ENCODE results near the gene PTPRU.

The PTPRU gene

DNA sequence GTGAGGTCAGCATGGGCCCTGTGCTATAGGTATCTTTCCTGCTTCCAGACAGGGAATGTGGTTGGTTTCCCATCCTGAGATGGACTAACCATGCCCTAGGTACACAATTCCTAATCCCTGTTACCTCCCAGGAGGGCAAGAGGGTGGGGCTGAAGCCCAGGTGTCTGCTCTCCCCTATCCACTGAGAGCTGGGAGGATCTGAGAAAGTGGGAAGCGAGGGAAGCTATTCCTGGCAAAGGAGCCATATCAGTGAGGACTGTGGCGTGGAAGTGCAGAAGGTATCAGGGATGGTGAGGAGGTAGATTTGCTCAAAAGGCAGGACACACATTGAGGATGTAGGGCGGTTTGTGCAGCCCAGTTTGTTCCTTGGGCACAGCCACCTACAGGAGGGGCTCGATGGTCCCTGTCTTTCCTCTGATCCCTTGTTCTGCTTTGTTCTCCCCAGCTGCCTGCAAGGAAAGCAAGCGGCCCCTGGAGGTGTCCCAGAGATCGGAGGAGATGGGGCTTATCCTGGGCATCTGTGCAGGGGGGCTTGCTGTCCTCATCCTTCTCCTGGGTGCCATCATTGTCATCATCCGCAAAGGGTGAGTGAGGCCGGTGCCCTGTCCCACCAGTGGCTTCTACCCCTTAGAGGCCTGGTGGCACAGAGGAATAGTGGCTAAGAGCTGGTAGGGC lies 48.1 kb downstream of the PTPRU start:
- peaks cover 6% of the 10 kb centered on the region; the same call in 1 of the 2 replicates for H3K4me1 ChIP-seq (ENCODE audit: insufficient read depth, low read length)
- no peaks in the 10 kb centered on the region for H3K27me3 ChIP-seq (ENCODE audit: insufficient read depth, low read length)
- no peaks in the 10 kb centered on the region; the same call in 1 of the 2 replicates for H3K36me3 ChIP-seq (ENCODE audit: insufficient read depth, low read depth, low read length)
- peak overlapping the region; percentile 68; the same call in 1 of the 2 replicates for H3K4me3 ChIP-seq (ENCODE audit: low read length)
- H3K9ac ChIP-seq (ENCODE audit: low read depth, low read length), result peak overlapping the region; percentile 68; the same call in 1 of the 2 replicates
- H3K27ac ChIP-seq (ENCODE audit: low read length), result no peak overlapping the region
- no peaks in the 10 kb centered on the region for H3K9me3 ChIP-seq (ENCODE audit: insufficient read depth, low read depth, low read length)

DNA sequence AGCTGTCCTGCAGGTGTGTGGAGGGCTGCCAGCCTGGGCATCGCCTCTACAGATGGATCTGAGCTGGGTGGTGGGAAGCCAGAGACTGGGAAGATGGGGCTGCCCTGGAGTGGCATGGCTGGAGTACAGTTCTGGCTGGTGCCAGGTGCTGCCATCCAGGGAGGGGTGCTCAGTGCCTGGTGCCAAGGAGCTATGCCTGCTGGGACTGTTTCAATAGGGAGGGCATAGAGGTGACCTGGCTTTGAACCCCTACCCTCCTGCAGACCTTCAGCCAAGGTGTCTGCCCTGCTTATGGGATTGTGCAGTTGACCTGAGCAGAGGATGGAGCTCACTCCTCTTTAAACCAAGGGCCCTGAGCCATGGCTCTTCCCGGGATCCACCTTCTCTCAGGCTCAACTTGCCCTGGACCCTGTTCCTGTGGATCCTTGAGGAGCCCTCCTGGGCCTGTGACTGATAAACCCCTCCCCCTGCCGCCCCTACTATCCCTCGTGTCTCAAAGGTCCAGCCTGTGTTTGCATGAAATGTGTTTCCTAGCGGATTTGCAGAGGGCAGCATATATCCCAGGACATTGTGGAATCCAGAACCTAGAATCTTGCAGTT lies 48.7 kb downstream of the PTPRU start:
- Histone ChIP-seq H3K27me3 (ENCODE audit: insufficient read depth, low read length) (no peaks in the 10 kb centered on the region), H3K9ac (ENCODE audit: low read depth, low read length) (no peak overlapping the region), H3K4me1 (ENCODE audit: insufficient read depth, low read length) (peaks cover 6% of the 10 kb centered on the region; the same call in 1 of the 2 replicates), H3K36me3 (ENCODE audit: insufficient read depth, low read depth, low read length) (no peaks in the 10 kb centered on the region; the same call in 1 of the 2 replicates), H3K9me3 (ENCODE audit: insufficient read depth, low read depth, low read length) (no peaks in the 10 kb centered on the region), H3K27ac (ENCODE audit: low read length) (no peak overlapping the region), H3K4me3 (ENCODE audit: low read length) (no peak overlapping the region)

DNA sequence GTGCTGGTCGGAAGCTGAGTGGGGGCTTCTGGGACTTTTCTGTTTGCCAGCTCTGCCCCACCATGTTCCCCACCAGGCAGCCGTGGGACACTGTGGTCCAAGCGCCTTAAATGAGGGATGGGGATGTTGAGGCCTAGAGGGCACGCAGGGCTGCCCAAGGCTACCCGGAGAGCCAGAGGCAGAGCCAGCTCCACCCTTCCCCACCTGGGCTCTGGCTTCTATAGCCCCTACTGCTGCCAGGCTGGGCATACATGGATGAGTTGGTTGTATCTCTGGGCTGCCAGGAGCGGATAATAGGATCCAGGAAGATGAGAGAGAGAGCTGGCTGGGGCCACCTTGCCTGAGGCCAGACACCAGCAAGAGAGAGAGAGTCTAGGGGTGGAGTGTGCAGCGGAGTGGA lies 49.4 kb downstream of the PTPRU start:
- no peak overlapping the region for H3K4me3 ChIP-seq (ENCODE audit: low read length)
- peaks cover 6% of the 10 kb centered on the region; the same call in 1 of the 2 replicates for H3K4me1 ChIP-seq (ENCODE audit: insufficient read depth, low read length)
- no peaks in the 10 kb centered on the region for H3K9me3 ChIP-seq (ENCODE audit: insufficient read depth, low read depth, low read length)
- H3K36me3 ChIP-seq (ENCODE audit: insufficient read depth, low read depth, low read length), result no peaks in the 10 kb centered on the region; the same call in 1 of the 2 replicates
- no peak overlapping the region for H3K27ac ChIP-seq (ENCODE audit: low read length)
- H3K9ac ChIP-seq (ENCODE audit: low read depth, low read length), result no peak overlapping the region
- H3K27me3 ChIP-seq (ENCODE audit: insufficient read depth, low read length), result no peaks in the 10 kb centered on the region

DNA sequence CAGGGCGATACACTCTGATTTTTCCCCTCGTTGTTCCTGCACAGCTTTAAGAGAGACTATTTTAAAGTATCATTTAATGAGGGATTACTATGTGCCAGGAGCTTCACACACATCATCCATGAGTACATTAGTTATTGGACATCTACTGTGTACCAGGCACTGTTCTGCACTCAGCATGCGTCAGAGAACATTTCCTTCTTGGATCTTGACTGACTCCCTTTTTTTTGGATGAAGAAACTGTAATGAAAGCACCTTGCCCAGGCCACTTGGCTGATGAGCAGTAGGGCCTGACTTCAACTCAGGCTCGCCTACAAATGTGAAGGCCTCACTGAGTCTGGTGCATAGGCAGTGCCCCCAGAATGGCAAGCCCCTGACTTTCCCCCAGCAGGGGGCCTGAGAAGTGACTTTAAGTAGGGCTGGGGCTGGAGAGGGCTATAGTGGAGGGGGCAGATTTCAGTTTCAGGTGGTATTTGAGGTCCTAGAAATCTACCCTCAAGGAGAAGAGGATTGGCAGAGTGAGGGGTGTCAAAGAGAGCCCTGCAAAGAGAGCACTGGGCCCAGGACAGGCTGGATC lies 50.0 kb downstream of the PTPRU start:
- Histone ChIP-seq H3K36me3 (ENCODE audit: insufficient read depth, low read depth, low read length) (no peaks in the 10 kb centered on the region; the same call in 1 of the 2 replicates), H3K9ac (ENCODE audit: low read depth, low read length) (no peak overlapping the region), H3K4me1 (ENCODE audit: insufficient read depth, low read length) (peaks cover 6% of the 10 kb centered on the region; the same call in 1 of the 2 replicates), H3K27me3 (ENCODE audit: insufficient read depth, low read length) (no peaks in the 10 kb centered on the region), H3K9me3 (ENCODE audit: insufficient read depth, low read depth, low read length) (no peaks in the 10 kb centered on the region), H3K27ac (ENCODE audit: low read length) (no peak overlapping the region), H3K4me3 (ENCODE audit: low read length) (no peak overlapping the region)

DNA sequence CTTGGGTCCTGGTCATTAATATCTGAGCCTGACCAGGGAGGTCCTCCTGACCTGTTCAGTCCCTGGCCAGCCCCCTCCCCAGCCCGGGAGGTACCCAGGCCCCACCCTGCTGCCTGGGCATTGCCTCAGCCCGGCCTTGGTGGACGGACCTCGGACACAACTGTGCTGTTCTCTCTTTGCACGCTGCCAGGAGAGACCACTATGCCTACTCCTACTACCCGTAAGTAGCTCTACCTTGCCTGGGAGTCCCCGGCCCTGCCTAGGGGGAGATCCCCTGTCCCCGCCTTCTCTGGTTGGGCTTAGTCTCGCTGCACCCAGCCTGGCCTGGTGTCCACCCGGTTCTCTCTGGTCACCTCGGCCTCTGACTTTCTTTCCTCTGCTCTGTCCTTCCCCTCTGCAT lies 53.2 kb downstream of the PTPRU start:
- Histone ChIP-seq H3K9me3 (ENCODE audit: insufficient read depth, low read depth, low read length) (no peaks in the 10 kb centered on the region), H3K4me1 (ENCODE audit: insufficient read depth, low read length) (no peaks in the 10 kb centered on the region), H3K27ac (ENCODE audit: low read length) (no peak overlapping the region), H3K9ac (ENCODE audit: low read depth, low read length) (no peak overlapping the region), H3K36me3 (ENCODE audit: insufficient read depth, low read depth, low read length) (peaks cover 7% of the 10 kb centered on the region; the same call in 1 of the 2 replicates), H3K4me3 (ENCODE audit: low read length) (no peak overlapping the region), H3K27me3 (ENCODE audit: insufficient read depth, low read length) (no peaks in the 10 kb centered on the region)

DNA sequence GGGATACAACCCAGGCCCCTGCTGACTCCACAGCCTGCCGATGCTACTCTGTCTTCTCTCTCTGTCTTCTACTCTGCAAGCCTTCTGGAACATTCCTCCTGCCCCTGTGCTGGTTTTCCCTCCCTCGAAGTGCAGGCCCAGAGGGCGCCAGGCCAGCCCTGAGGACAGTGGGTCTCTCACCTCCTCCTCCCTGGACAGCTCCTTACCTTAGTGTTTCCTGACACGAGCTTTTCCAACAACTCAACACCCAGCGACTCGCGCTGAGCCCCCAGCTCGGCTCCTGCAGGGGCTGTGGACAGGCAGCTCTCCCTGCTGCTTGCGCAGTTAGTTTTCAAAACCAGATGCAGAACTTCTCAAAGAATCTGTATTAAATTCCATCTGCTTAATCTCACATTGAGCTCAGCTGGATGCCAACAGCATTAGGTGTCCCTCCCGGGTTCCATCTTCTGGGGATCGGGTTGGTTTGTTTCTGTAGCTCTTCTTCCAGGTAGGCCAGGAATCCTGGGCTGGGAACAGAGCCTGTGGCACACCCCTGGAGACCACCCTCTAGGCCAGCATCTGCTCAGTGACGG lies 54.2 kb downstream of the PTPRU start:
- peaks cover 7% of the 10 kb centered on the region; the same call in 1 of the 2 replicates for H3K36me3 ChIP-seq (ENCODE audit: insufficient read depth, low read depth, low read length)
- H3K4me1 ChIP-seq (ENCODE audit: insufficient read depth, low read length), result no peaks in the 10 kb centered on the region
- H3K9me3 ChIP-seq (ENCODE audit: insufficient read depth, low read depth, low read length), result no peaks in the 10 kb centered on the region
- H3K27ac ChIP-seq (ENCODE audit: low read length), result no peak overlapping the region
- no peak overlapping the region for H3K4me3 ChIP-seq (ENCODE audit: low read length)
- no peaks in the 10 kb centered on the region for H3K27me3 ChIP-seq (ENCODE audit: insufficient read depth, low read length)
- no peak overlapping the region for H3K9ac ChIP-seq (ENCODE audit: low read depth, low read length)

DNA sequence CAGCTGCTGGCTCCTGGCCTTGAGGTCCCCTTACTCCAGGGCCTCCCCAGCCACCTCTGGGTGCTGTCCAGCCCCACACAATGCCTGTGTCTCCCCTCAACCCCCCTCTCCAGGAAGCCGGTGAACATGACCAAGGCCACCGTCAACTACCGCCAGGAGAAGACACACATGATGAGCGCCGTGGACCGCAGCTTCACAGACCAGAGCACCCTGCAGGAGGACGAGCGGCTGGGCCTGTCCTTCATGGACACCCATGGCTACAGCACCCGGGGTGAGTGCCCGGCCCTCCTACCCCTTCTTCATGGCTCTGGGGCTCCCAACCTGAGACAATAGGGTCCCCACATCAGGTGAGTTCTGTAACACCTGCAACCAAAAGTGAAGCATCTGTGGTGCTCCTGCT lies 55.4 kb downstream of the PTPRU start:
- no peaks in the 10 kb centered on the region for H3K9me3 ChIP-seq (ENCODE audit: insufficient read depth, low read depth, low read length)
- H3K27ac ChIP-seq (ENCODE audit: low read length), result no peak overlapping the region
- H3K4me3 ChIP-seq (ENCODE audit: low read length), result no peak overlapping the region
- no peaks in the 10 kb centered on the region for H3K4me1 ChIP-seq (ENCODE audit: insufficient read depth, low read length)
- H3K27me3 ChIP-seq (ENCODE audit: insufficient read depth, low read length), result no peaks in the 10 kb centered on the region
- H3K36me3 ChIP-seq (ENCODE audit: insufficient read depth, low read depth, low read length), result peaks cover 7% of the 10 kb centered on the region; the same call in 1 of the 2 replicates
- H3K9ac ChIP-seq (ENCODE audit: low read depth, low read length), result no peak overlapping the region

DNA sequence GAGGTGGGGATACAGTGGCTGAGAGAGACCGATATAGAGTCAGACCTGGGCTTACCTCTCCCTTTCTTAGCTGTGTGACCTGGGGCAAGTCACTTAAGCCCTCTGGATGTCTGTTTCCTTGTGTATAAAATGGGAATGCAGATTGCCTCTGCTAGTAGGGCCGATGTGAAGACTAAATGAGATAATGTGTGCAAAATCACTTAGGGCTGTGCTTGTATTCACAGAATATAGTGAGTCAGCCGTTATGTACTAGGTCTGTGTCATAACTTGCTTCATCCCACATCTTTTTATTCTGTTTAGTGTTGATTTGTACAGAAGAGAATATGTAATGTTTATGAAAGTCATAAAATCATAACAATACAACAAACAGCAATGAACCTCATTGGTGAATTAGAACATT lies 56.0 kb downstream of the PTPRU start:
- H3K27me3 ChIP-seq (ENCODE audit: insufficient read depth, low read length), result no peaks in the 10 kb centered on the region
- H3K4me3 ChIP-seq (ENCODE audit: low read length), result no peak overlapping the region
- no peaks in the 10 kb centered on the region for H3K9me3 ChIP-seq (ENCODE audit: insufficient read depth, low read depth, low read length)
- H3K27ac ChIP-seq (ENCODE audit: low read length), result no peak overlapping the region
- no peaks in the 10 kb centered on the region for H3K4me1 ChIP-seq (ENCODE audit: insufficient read depth, low read length)
- no peak overlapping the region for H3K9ac ChIP-seq (ENCODE audit: low read depth, low read length)
- H3K36me3 ChIP-seq (ENCODE audit: insufficient read depth, low read depth, low read length), result peaks cover 7% of the 10 kb centered on the region; the same call in 1 of the 2 replicates

DNA sequence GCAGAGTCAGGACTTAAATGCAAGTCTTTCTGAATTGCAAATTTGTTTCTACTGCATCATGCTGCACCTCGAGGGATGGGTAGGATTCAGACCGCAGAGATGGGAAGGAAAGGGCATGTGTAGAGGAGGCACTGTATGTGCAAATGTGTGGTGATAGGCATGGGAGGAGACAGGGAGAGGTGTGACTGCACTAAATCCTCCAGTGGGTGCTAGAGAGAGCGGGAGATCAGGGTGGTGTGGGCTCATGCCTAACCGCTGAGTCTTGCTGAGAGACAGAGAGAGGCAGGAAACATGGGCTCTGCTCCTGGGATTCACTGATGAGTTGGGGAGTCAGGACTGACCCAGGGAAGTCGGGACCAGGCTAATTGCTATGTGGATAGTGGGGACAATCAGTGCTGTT lies 61.1 kb downstream of the PTPRU start:
- H3K4me1 ChIP-seq (ENCODE audit: insufficient read depth, low read length), result peaks cover 5% of the 10 kb centered on the region
- H3K27ac ChIP-seq (ENCODE audit: low read length), result no peak overlapping the region
- H3K9ac ChIP-seq (ENCODE audit: low read depth, low read length), result no peak overlapping the region
- H3K4me3 ChIP-seq (ENCODE audit: low read length), result no peak overlapping the region
- 0 out of 2 replicates have a peak, but pooled peaks cover under 1% of the 10 kb centered on the region for H3K36me3 ChIP-seq (ENCODE audit: insufficient read depth, low read depth, low read length)
- no peaks in the 10 kb centered on the region for H3K27me3 ChIP-seq (ENCODE audit: insufficient read depth, low read length)
- H3K9me3 ChIP-seq (ENCODE audit: insufficient read depth, low read depth, low read length), result no peaks in the 10 kb centered on the region

DNA sequence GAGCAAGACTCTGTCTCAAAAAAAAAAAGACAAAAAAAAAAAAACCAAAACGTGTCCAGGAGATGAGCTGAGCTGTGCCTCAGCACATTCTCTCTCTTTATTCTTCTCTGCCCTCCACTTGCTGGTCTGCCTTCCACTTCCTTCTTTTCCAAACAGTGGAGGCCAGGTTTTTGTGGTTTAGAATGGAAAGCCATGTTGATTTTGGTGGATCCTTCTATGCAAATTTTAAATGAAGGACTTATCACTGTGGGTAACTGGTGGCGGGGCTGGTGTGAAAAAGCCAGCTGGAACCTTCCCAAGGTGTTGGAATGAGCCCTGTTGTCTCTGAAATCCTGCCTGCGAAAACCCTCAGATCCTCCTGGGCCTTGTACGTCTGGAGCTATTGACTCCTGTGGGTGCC lies 61.9 kb downstream of the PTPRU start:
- Histone ChIP-seq H3K36me3 (ENCODE audit: insufficient read depth, low read depth, low read length) (no peaks in the 10 kb centered on the region), H3K4me1 (ENCODE audit: insufficient read depth, low read length) (peaks cover 5% of the 10 kb centered on the region), H3K9ac (ENCODE audit: low read depth, low read length) (no peak overlapping the region), H3K27ac (ENCODE audit: low read length) (no peak overlapping the region), H3K4me3 (ENCODE audit: low read length) (no peak overlapping the region), H3K9me3 (ENCODE audit: insufficient read depth, low read depth, low read length) (no peaks in the 10 kb centered on the region), H3K27me3 (ENCODE audit: insufficient read depth, low read length) (no peaks in the 10 kb centered on the region)

DNA sequence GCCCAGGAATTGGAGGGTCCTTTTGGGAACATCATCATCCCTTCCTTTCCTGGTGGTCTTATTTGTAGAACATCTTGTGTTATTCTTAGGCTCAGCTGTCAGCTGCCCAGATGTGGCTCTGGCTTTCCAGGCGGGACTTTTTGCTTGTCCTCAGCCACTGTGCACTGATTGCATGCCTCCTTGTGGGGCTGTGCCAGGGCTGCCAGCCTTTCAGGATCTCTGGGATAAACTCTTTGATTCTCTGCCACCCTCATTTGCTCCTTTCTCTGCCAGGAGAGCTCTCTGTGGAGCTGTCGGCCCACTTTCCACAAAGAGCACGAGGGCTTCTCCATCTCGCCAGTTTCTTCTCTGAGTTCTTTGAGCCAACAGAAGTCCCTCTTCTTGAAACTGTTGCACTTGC lies 63.1 kb downstream of the PTPRU start:
- Histone ChIP-seq H3K4me3 (ENCODE audit: low read length) (no peak overlapping the region), H3K36me3 (ENCODE audit: insufficient read depth, low read depth, low read length) (peaks cover 7% of the 10 kb centered on the region), H3K27ac (ENCODE audit: low read length) (no peak overlapping the region), H3K4me1 (ENCODE audit: insufficient read depth, low read length) (peaks cover 5% of the 10 kb centered on the region), H3K9me3 (ENCODE audit: insufficient read depth, low read depth, low read length) (no peaks in the 10 kb centered on the region), H3K9ac (ENCODE audit: low read depth, low read length) (no peak overlapping the region), H3K27me3 (ENCODE audit: insufficient read depth, low read length) (no peaks in the 10 kb centered on the region)
